ENCODE results near the gene AARS1.
"Not testable (repeated sequence)": the region's sequence is repeated elsewhere in the genome, so short reads cannot be mapped to it uniquely, and the experiment has no call there.

AARS1 gene

DNA sequence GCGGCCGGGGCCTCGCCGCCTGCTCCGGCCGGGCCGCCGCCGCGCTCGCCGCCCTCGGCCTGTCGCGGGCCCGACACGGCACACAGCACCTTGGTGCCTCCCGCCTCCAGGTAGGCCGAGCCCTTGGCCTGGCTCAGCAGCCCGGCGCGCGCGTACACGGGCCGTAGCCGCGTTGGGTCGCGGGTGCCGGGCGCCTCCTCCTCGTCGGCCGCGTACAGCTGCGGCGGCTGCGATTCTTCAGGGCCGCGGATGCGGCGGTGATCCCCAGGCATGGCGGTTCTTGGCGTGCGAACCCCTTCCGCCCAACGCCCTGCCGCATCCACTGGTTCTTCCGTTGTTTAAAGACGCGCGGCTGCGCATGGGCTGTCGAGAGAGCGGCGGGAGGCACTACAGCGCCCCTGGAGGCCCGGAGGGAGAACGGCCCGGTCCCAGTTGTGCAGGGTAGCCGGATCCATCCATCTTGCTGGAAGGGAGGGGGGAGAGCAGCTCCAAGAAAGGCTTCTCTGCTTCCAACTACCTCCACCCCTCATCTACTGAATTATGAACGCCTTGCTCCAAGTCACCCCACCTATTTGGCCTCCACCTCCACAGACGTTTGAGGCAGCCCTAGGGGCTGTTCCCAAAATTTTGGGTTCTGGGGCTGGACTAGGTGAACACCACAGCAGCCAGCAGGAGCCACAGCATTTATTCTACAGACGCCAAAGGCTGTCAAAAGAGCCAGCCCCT lies 37.5 kb downstream of the AARS1 start, which contains the start of gene EXOSC6:
Gene EXOSC6, minus strand, starts transcription at position 312 of the 726 bp plus-strand sequence. Its CDS starts 40 bp downstream, at position 272.
- Histone ChIP-seq H3K4me3 (ENCODE audit: low read length) (peak within 1 kb of the TSS; percentile 88), H3K27ac (ENCODE audit: low read length) (no peak within 1 kb of the TSS), H3K36me3 (ENCODE audit: insufficient read depth, low read depth, low read length) (peaks cover 49% of the 10 kb centered on the region), H3K4me1 (ENCODE audit: insufficient read depth, low read length) (no peaks in the 10 kb centered on the region), H3K27me3 (ENCODE audit: insufficient read depth, low read length) (no peaks in the 10 kb centered on the region), H3K9me3 (ENCODE audit: insufficient read depth, low read depth, low read length) (no peaks in the 10 kb centered on the region), H3K9ac (ENCODE audit: low read depth, low read length) (peak within 1 kb of the TSS; percentile 88)

DNA sequence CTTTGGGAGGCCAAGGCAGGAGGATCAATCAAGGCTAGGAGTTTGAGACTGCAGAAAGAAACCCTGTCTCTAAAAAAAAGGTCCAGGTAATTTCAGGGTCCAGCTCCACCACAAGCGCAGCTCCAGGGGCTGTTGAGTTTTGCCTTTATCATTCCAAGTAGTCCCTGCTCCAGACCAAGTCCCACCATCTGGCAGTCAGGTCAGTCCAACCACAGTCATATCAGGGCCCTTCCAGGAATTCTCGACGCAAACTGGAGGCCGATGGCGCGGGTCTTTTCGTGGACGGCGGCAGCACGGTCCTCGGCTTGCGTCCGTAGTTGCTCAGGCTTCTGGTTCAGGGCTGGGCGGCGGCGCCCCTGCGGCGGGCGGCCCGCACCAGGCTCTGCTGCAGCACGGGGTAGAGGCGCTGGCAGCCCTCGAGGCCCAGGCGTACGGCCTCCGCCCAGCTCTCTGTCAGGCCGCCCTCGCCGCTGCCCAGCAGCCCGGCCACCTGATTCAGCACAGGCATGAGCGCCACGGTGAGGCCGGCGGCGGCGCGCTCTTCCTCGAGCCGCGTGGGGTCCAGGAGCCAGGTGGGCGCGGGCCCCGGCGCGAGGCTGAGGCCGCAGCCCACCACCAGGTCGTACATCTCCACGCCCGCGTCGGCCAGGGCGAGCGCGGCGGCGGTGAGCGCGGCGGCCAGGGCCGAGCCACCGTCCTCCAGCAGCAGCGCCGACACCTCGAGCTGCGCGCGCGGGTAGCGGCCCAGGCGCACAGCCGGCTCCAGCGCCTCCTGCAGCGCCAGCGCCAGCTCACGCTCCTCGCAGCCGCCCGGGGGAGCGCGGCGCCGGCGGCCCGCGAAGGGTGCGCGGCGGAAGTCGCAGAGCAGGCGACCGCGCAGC lies 38.3 kb downstream of the AARS1 start:
- no peak overlapping the region for H3K27ac ChIP-seq (ENCODE audit: low read length)
- H3K4me3 ChIP-seq (ENCODE audit: low read length) = peak overlapping the region; percentile 88
- no peaks in the 10 kb centered on the region for H3K4me1 ChIP-seq (ENCODE audit: insufficient read depth, low read length)
- H3K9ac ChIP-seq (ENCODE audit: low read depth, low read length) = peak overlapping the region; percentile 88
- H3K27me3 ChIP-seq (ENCODE audit: insufficient read depth, low read length) = no peaks in the 10 kb centered on the region
- peaks cover 41% of the 10 kb centered on the region for H3K36me3 ChIP-seq (ENCODE audit: insufficient read depth, low read depth, low read length)
- H3K9me3 ChIP-seq (ENCODE audit: insufficient read depth, low read depth, low read length) = no peaks in the 10 kb centered on the region

- Histone ChIP-seq H3K4me3 (ENCODE audit: low read length) (peak overlapping the region; percentile 20; the same call in 1 of the 2 replicates), H3K36me3 (ENCODE audit: insufficient read depth, low read depth, low read length) (peaks cover 28% of the 10 kb centered on the region)
- not testable (repeated sequence) for H3K9me3 ChIP-seq (ENCODE audit: insufficient read depth, low read depth, low read length); H3K4me1 ChIP-seq (ENCODE audit: insufficient read depth, low read length); H3K9ac ChIP-seq (ENCODE audit: low read depth, low read length); H3K27me3 ChIP-seq (ENCODE audit: insufficient read depth, low read length); H3K27ac ChIP-seq (ENCODE audit: low read length)
Measured at GRCh38 chr16:70249697-70250096, 39.6 kb downstream of the AARS1 start.

- H3K9me3 ChIP-seq (ENCODE audit: insufficient read depth, low read depth, low read length); H3K36me3 ChIP-seq (ENCODE audit: insufficient read depth, low read depth, low read length); H3K9ac ChIP-seq (ENCODE audit: low read depth, low read length): not testable (repeated sequence)
Measured at GRCh38 chr16:70238773-70239172, 50.5 kb downstream of the AARS1 start.

DNA sequence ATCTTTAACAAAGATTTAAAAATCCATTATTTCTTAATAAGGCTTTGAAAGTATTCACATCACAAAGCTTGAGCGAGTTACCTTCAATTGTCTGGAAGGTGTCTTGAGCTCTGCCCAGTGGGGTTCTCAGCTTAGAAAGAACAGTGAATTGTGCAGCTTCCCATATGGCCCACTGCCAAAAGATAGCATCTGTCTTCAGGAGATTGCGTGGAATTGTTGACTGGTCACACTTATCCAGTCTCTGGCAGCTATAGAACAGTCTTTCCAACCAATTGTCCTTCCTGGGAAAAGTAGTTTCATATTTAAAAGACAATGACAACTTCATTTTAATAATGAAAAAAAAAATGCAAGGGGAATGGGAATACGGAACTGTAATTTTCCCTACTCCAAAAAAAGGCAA lies 57.5 kb downstream of the AARS1 start:
- H3K4me3 ChIP-seq (ENCODE audit: low read length); H3K27me3 ChIP-seq (ENCODE audit: insufficient read depth, low read length); H3K9ac ChIP-seq (ENCODE audit: low read depth, low read length); H3K27ac ChIP-seq (ENCODE audit: low read length); H3K4me1 ChIP-seq (ENCODE audit: insufficient read depth, low read length); H3K9me3 ChIP-seq (ENCODE audit: insufficient read depth, low read depth, low read length): not testable (repeated sequence)
- peaks cover 24% of the 10 kb centered on the region; the same call in 1 of the 2 replicates for H3K36me3 ChIP-seq (ENCODE audit: insufficient read depth, low read depth, low read length)

More at GRCh38 chr16:70238773-70239172, 50.5 kb downstream of the AARS1 start:
- H3K4me1 ChIP-seq (ENCODE audit: insufficient read depth, low read length); H3K4me3 ChIP-seq (ENCODE audit: low read length); H3K27ac ChIP-seq (ENCODE audit: low read length); H3K27me3 ChIP-seq (ENCODE audit: insufficient read depth, low read length): not testable (repeated sequence)

- H3K4me1 ChIP-seq (ENCODE audit: insufficient read depth, low read length); H3K9ac ChIP-seq (ENCODE audit: low read depth, low read length); H3K27me3 ChIP-seq (ENCODE audit: insufficient read depth, low read length); H3K27ac ChIP-seq (ENCODE audit: low read length); H3K9me3 ChIP-seq (ENCODE audit: insufficient read depth, low read depth, low read length); H3K4me3 ChIP-seq (ENCODE audit: low read length): not testable (repeated sequence)
- peaks cover 14% of the 10 kb centered on the region; the same call in 1 of the 2 replicates for H3K36me3 ChIP-seq (ENCODE audit: insufficient read depth, low read depth, low read length)
Measured at GRCh38 chr16:70226024-70226423, 63.3 kb downstream of the AARS1 start.

- not testable (repeated sequence) for H3K9me3 ChIP-seq (ENCODE audit: insufficient read depth, low read depth, low read length); H3K4me1 ChIP-seq (ENCODE audit: insufficient read depth, low read length); H3K9ac ChIP-seq (ENCODE audit: low read depth, low read length); H3K4me3 ChIP-seq (ENCODE audit: low read length); H3K27ac ChIP-seq (ENCODE audit: low read length); H3K27me3 ChIP-seq (ENCODE audit: insufficient read depth, low read length)
- H3K36me3 ChIP-seq (ENCODE audit: insufficient read depth, low read depth, low read length) = peaks cover 14% of the 10 kb centered on the region; the same call in 1 of the 2 replicates
Measured at GRCh38 chr16:70225430-70225829, 63.9 kb downstream of the AARS1 start.

- not testable (repeated sequence) for H3K9ac ChIP-seq (ENCODE audit: low read depth, low read length); H3K27ac ChIP-seq (ENCODE audit: low read length); H3K9me3 ChIP-seq (ENCODE audit: insufficient read depth, low read depth, low read length); H3K4me1 ChIP-seq (ENCODE audit: insufficient read depth, low read length); H3K27me3 ChIP-seq (ENCODE audit: insufficient read depth, low read length); H3K4me3 ChIP-seq (ENCODE audit: low read length)
- H3K36me3 ChIP-seq (ENCODE audit: insufficient read depth, low read depth, low read length) = peaks cover 17% of the 10 kb centered on the region
Measured at GRCh38 chr16:70224645-70225044, 64.7 kb downstream of the AARS1 start.

- H3K9me3 ChIP-seq (ENCODE audit: insufficient read depth, low read depth, low read length); H3K27ac ChIP-seq (ENCODE audit: low read length); H3K4me3 ChIP-seq (ENCODE audit: low read length); H3K9ac ChIP-seq (ENCODE audit: low read depth, low read length); H3K27me3 ChIP-seq (ENCODE audit: insufficient read depth, low read length); H3K4me1 ChIP-seq (ENCODE audit: insufficient read depth, low read length): not testable (repeated sequence)
- peaks cover 19% of the 10 kb centered on the region for H3K36me3 ChIP-seq (ENCODE audit: insufficient read depth, low read depth, low read length)
Measured at GRCh38 chr16:70223971-70224513, 65.3 kb downstream of the AARS1 start.

GRCh38 chr16:70223216-70223615 lies 66.1 kb downstream of the AARS1 start:
- H3K4me1 ChIP-seq (ENCODE audit: insufficient read depth, low read length); H3K27ac ChIP-seq (ENCODE audit: low read length); H3K9ac ChIP-seq (ENCODE audit: low read depth, low read length); H3K4me3 ChIP-seq (ENCODE audit: low read length); H3K27me3 ChIP-seq (ENCODE audit: insufficient read depth, low read length); H3K9me3 ChIP-seq (ENCODE audit: insufficient read depth, low read depth, low read length): not testable (repeated sequence)
- peaks cover 20% of the 10 kb centered on the region for H3K36me3 ChIP-seq (ENCODE audit: insufficient read depth, low read depth, low read length)

- H3K4me3 ChIP-seq (ENCODE audit: low read length); H3K4me1 ChIP-seq (ENCODE audit: insufficient read depth, low read length); H3K27ac ChIP-seq (ENCODE audit: low read length); H3K9me3 ChIP-seq (ENCODE audit: insufficient read depth, low read depth, low read length); H3K9ac ChIP-seq (ENCODE audit: low read depth, low read length); H3K27me3 ChIP-seq (ENCODE audit: insufficient read depth, low read length): not testable (repeated sequence)
- peaks cover 22% of the 10 kb centered on the region for H3K36me3 ChIP-seq (ENCODE audit: insufficient read depth, low read depth, low read length)
Measured at GRCh38 chr16:70222574-70222973, 66.7 kb downstream of the AARS1 start.
